Activated naive CD8-positive, alpha-beta T cell treated with anti-CD3 and anti-CD28 coated beads, Interleukin-2, amount 50 U/mL, for 16 hours (primary cell): ENCODE data around the gene RPL22.

ENCODE experiments used
- DNase-seq: peaks from one replicate; pipeline ENCODE4 v3.0.0-alpha.2; 2020; ENCODE audit warnings: low read depth, low spot score

Gene RPL22

GRCh38 chr1:6175411-6175828 lies 24.0 kb downstream of the RPL22 start:
- DNase-seq: no peak

GRCh38 chr1:6174621-6175410 lies 24.6 kb downstream of the RPL22 start:
- DNase-seq: no peak

GRCh38 chr1:6172549-6172948 lies 26.8 kb downstream of the RPL22 start:
- no peak for DNase-seq

- no peak for DNase-seq
Observed at GRCh38 chr1:6171548-6172124, 27.8 kb downstream of the RPL22 start.

GRCh38 chr1:6170742-6171201 lies 28.6 kb downstream of the RPL22 start:
- no peak for DNase-seq

GRCh38 chr1:6170116-6170741 lies 29.2 kb downstream of the RPL22 start:
- DNase-seq: no peak

GRCh38 chr1:6168947-6169586 lies 30.3 kb downstream of the RPL22 start:
- DNase-seq: no peak

GRCh38 chr1:6167391-6168303 lies 31.7 kb downstream of the RPL22 start:
- DNase-seq: no peak

GRCh38 chr1:6166655-6167390 lies 32.6 kb downstream of the RPL22 start:
- DNase-seq: no peak

GRCh38 chr1:6166221-6166620 lies 33.2 kb downstream of the RPL22 start:
- no peak for DNase-seq

GRCh38 chr1:6165441-6165985 lies 33.9 kb downstream of the RPL22 start:
- no peak for DNase-seq

GRCh38 chr1:6165027-6165426 lies 34.4 kb downstream of the RPL22 start:
- no peak for DNase-seq

- DNase-seq: no peak
Observed at GRCh38 chr1:6163973-6164617, 35.3 kb downstream of the RPL22 start.

- no peak for DNase-seq
Observed at GRCh38 chr1:6163191-6163972, 36.0 kb downstream of the RPL22 start.

GRCh38 chr1:6162773-6163172 lies 36.6 kb downstream of the RPL22 start:
- DNase-seq: no peak

GRCh38 chr1:6162341-6162740 lies 37.1 kb downstream of the RPL22 start:
- DNase-seq: no peak

GRCh38 chr1:6158181-6158580 lies 41.2 kb downstream of the RPL22 start:
- no peak for DNase-seq

- DNase-seq: no peak
Observed at GRCh38 chr1:6157528-6158174, 41.7 kb downstream of the RPL22 start.
